Neuronal stem cell (in vitro differentiated cells): ENCODE measurements around the gene FAM168A.

ENCODE experiments used
- DNase-seq: peaks from one replicate; pipeline ENCODE4 v3.0.0-alpha.2; 2013; ENCODE audit warnings: low spot score
- H2AFZ ChIP-seq: one replicate; pipeline ENCODE4 v1.6.1; 2013; ENCODE audit warnings: mild to moderate bottlenecking, low read length, inconsistent platforms
- H2AK5ac ChIP-seq: 2 replicates; pipeline ENCODE4 v1.6.1; 2013; ENCODE audit warnings: low read depth, mild to moderate bottlenecking, inconsistent platforms, low read length, moderate library complexity, mixed read lengths
- H2BK120ac ChIP-seq: 2 replicates; pipeline ENCODE4 v1.6.1; 2013; ENCODE audit warnings: low read depth, mild to moderate bottlenecking, inconsistent platforms, low read length, moderate library complexity, mixed read lengths
- H2BK12ac ChIP-seq: one replicate; pipeline ENCODE4 v1.6.1; 2013; ENCODE audit warnings: low read length, inconsistent platforms
- H2BK15ac ChIP-seq: 2 replicates; pipeline ENCODE4 v1.6.1; 2013; ENCODE audit warnings: mild to moderate bottlenecking, low read length, inconsistent platforms, mixed read lengths
- H2BK5ac ChIP-seq: one replicate; pipeline ENCODE4 v1.6.1; 2013; ENCODE audit warnings: inconsistent platforms, mild to moderate bottlenecking, low read length, moderate library complexity
- H3K14ac ChIP-seq: one replicate; pipeline ENCODE4 v1.6.1; 2013; ENCODE audit warnings: low read length, inconsistent platforms
- H3K18ac ChIP-seq: 2 replicates; pipeline ENCODE4 v1.6.1; 2013; ENCODE audit warnings: low read length, inconsistent platforms
- H3K23ac ChIP-seq: 2 replicates; pipeline ENCODE4 v1.6.1; 2013; ENCODE audit warnings: low read depth, mild to moderate bottlenecking, mixed read lengths, low read length, inconsistent platforms; ENCODE audit not compliant: poor library complexity
- H3K27ac ChIP-seq: replicated peaks from 3 replicates; pipeline ENCODE4 v1.5.1; 2013; ENCODE audit warnings: low read length, inconsistent platforms
- H3K27me3 ChIP-seq, 3 experiments: 2 replicates each; pipeline ENCODE4 v1.6.1; 2013; ENCODE audit warnings: low read length in 3 of 3, mild to moderate bottlenecking in 2 of 3, inconsistent platforms in 1 of 3, low read depth in 1 of 3, mixed read lengths in 1 of 3, moderate library complexity in 1 of 3; ENCODE audit not compliant: control insufficient read depth in 3 of 3, insufficient read depth in 3 of 3
- H3K36me3 ChIP-seq, 2 donors: replicated peaks in 1 of 2; 2 replicates each; pipeline ENCODE4 v1.6.1; 2013; ENCODE audit warnings: low read length in 2 of 2; ENCODE audit not compliant: control insufficient read depth in 2 of 2, insufficient read depth in 2 of 2
- H3K4ac ChIP-seq: 2 replicates; pipeline ENCODE4 v1.6.1; 2013; ENCODE audit warnings: inconsistent platforms, mild to moderate bottlenecking, low read length, moderate library complexity
- H3K4me1 ChIP-seq, 2 donors: 1 replicate in 1 of 2; 2 replicates in 1 of 2; pipeline ENCODE4 v1.6.1; 2013; ENCODE audit warnings: low read length in 2 of 2, low read depth in 1 of 2; ENCODE audit not compliant: control insufficient read depth in 2 of 2, insufficient read depth in 1 of 2
- H3K4me2 ChIP-seq: one replicate; pipeline ENCODE4 v1.6.1; 2013; ENCODE audit warnings: mild to moderate bottlenecking, low read length, inconsistent platforms; ENCODE audit not compliant: insufficient read depth, poor library complexity, severe bottlenecking
- H3K4me3 ChIP-seq, 2 donors: 2 replicates each; pipeline ENCODE4 v1.5.1; 2013; ENCODE audit warnings: low read length in 2 of 2, mild to moderate bottlenecking in 2 of 2, inconsistent platforms in 1 of 2, moderate library complexity in 1 of 2
- H3K79me1 ChIP-seq: one replicate; pipeline ENCODE4 v1.6.1; 2013; ENCODE audit warnings: low read depth, mild to moderate bottlenecking, inconsistent platforms, low read length, moderate library complexity
- H3K9ac ChIP-seq: one replicate; pipeline ENCODE4 v1.6.1; 2013; ENCODE audit warnings: mild to moderate bottlenecking, low read depth, low read length, inconsistent platforms; ENCODE audit not compliant: poor library complexity
- H3K9me3 ChIP-seq, 2 donors: replicated peaks in 1 of 2; 2 replicates each; pipeline versions ENCODE3 to v1.6.1; 2013; ENCODE audit warnings: low read length in 2 of 2, mild to moderate bottlenecking in 2 of 2, inconsistent platforms in 1 of 2, low read depth in 1 of 2, mixed read lengths in 1 of 2, moderate library complexity in 1 of 2; ENCODE audit not compliant: control insufficient read depth in 2 of 2, insufficient read depth in 1 of 2
- H4K8ac ChIP-seq: one replicate; pipeline ENCODE4 v1.6.1; 2013; ENCODE audit warnings: low read depth, mild to moderate bottlenecking, inconsistent platforms, low read length, moderate library complexity
- H4K91ac ChIP-seq: one replicate; pipeline ENCODE4 v1.6.1; 2013; ENCODE audit warnings: low read length, low read depth, mild to moderate bottlenecking, inconsistent platforms; ENCODE audit not compliant: poor library complexity
- WGBS, 2 donors: extraction: QIAGEN DNeasy Blood & Tissue Kit; methylation state at CpG; one replicate each; pipeline ENCODE4 v1.1.7; 2013; ENCODE audit warnings: missing lambda C conversion rate in 2 of 2, mixed read lengths in 1 of 2; ENCODE audit not compliant: insufficient read length in 2 of 2, insufficient replicate concordance in 1 of 2; ENCODE audit errors: extremely low coverage in 2 of 2; 5-methylcytosine and 5-hydroxymethylcytosine counted together

Gene FAM168A

GRCh38 chr11:73586791-73587190 is 11.1 kb downstream of the FAM168A start:
- H3K23ac ChIP-seq, result no peak overlapping the region
- H3K9me3 ChIP-seq, result peaks cover 0 to 8% of the 10 kb centered on the region in 2 donors
- H3K14ac ChIP-seq, result no peak overlapping the region
- H2BK15ac ChIP-seq, result no peak overlapping the region
- H2BK12ac ChIP-seq, result no peak overlapping the region
- no peak overlapping the region for H3K4me2 ChIP-seq
- H3K18ac ChIP-seq, result no peak overlapping the region
- H4K91ac ChIP-seq, result no peak overlapping the region
- H3K27ac ChIP-seq, result no peak overlapping the region
- H3K9ac ChIP-seq, result no peak overlapping the region
- no peaks in the 10 kb centered on the region for H3K27me3 ChIP-seq
- H3K36me3 ChIP-seq, result peaks cover 0 to 15% of the 10 kb centered on the region in 2 donors
- H3K4me3 ChIP-seq, result no peak overlapping the region
- peaks cover 2% of the 10 kb centered on the region for H3K79me1 ChIP-seq
- no peak for DNase-seq
- H2AFZ ChIP-seq, result no peak overlapping the region
- no peak overlapping the region for H2BK120ac ChIP-seq
- no peaks in the 10 kb centered on the region for H3K4me1 ChIP-seq
- H4K8ac ChIP-seq, result no peak overlapping the region
- WGBS, 2 donors, result no CpG with 5 or more reads among the region's 1 CpG
- no peak overlapping the region for H2AK5ac ChIP-seq
- no peak overlapping the region for H3K4ac ChIP-seq
- no peak overlapping the region for H2BK5ac ChIP-seq

DNA sequence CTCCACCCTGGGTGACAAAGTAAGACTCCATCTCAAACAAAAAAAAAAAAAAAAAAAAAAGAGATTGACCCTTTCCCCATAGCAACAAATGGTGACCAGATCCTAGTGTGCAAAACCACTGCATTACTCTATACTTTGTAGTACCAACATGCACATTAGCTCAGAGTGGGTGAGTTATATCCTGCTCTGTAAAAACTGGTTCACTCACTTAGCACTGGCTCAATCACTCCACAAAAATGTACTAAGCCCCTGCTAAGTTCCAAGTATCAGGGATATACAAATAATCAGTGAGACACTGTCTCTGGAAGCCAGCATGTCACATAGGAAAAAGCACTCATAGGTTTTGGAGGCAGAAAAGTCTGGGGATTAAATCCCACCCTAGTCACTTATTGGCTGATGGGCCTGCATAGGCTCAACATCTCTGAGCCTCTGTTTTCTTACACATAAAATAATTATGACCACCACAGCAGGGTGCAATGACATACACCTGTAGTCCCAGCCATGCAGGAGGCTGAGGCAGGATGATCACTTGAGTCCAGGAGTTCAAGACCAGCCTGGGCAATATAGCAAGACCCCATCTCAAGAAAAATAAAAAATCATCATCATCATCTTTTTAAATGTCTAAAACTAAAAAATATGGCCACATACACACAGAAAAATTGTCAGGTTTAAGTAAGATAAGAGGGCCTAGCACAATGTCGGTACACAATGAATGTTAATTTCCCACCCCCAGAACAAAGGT is 11.9 kb downstream of the FAM168A start:
- no peak overlapping the region for H2AFZ ChIP-seq
- H3K14ac ChIP-seq, result no peak overlapping the region
- H4K91ac ChIP-seq, result no peak overlapping the region
- no peak overlapping the region for H3K23ac ChIP-seq
- no peak overlapping the region for H2AK5ac ChIP-seq
- peaks cover 0 to 15% of the 10 kb centered on the region in 2 donors for H3K36me3 ChIP-seq
- no peaks in the 10 kb centered on the region for H3K4me1 ChIP-seq
- no peak overlapping the region for H3K18ac ChIP-seq
- H3K9me3 ChIP-seq, result peaks cover 0 to 8% of the 10 kb centered on the region in 2 donors
- H2BK12ac ChIP-seq, result no peak overlapping the region
- no peak overlapping the region for H2BK120ac ChIP-seq
- no peak overlapping the region for H4K8ac ChIP-seq
- no peak overlapping the region for H2BK15ac ChIP-seq
- peaks cover 2% of the 10 kb centered on the region for H3K79me1 ChIP-seq
- WGBS, 2 donors, result no CpG with 5 or more reads among the region's 1 CpG
- no peak overlapping the region for H3K4me3 ChIP-seq
- H3K4me2 ChIP-seq, result no peak overlapping the region
- H3K27ac ChIP-seq, result no peak overlapping the region
- no peak for DNase-seq
- H3K4ac ChIP-seq, result no peak overlapping the region
- no peaks in the 10 kb centered on the region for H3K27me3 ChIP-seq
- H2BK5ac ChIP-seq, result no peak overlapping the region
- H3K9ac ChIP-seq, result no peak overlapping the region

- no peak overlapping the region for H3K18ac ChIP-seq
- H4K8ac ChIP-seq, result no peak overlapping the region
- no peak overlapping the region for H4K91ac ChIP-seq
- H2AK5ac ChIP-seq, result no peak overlapping the region
- H3K36me3 ChIP-seq, result peaks cover 0 to 8% of the 10 kb centered on the region in 2 donors
- DNase-seq, result no peak
- H2BK12ac ChIP-seq, result no peak overlapping the region
- no peak overlapping the region for H2BK5ac ChIP-seq
- no CpG with 5 or more reads among the region's 3 CpGs for WGBS, 2 donors
- H3K27me3 ChIP-seq, result no peaks in the 10 kb centered on the region
- no peak overlapping the region for H3K4ac ChIP-seq
- no peak overlapping the region for H3K4me3 ChIP-seq
- H3K9me3 ChIP-seq, result peaks cover 0 to 8% of the 10 kb centered on the region in 2 donors
- H3K4me1 ChIP-seq, result no peaks in the 10 kb centered on the region
- H3K79me1 ChIP-seq, result peaks cover 1% of the 10 kb centered on the region
- H2AFZ ChIP-seq, result no peak overlapping the region
- H2BK15ac ChIP-seq, result no peak overlapping the region
- no peak overlapping the region for H3K4me2 ChIP-seq
- no peak overlapping the region for H3K9ac ChIP-seq
- H3K27ac ChIP-seq, result no peak overlapping the region
- H3K14ac ChIP-seq, result no peak overlapping the region
- no peak overlapping the region for H2BK120ac ChIP-seq
- no peak overlapping the region for H3K23ac ChIP-seq
Measured at GRCh38 chr11:73584831-73585230, 13.1 kb downstream of the FAM168A start.

- no peak overlapping the region for H3K4me3 ChIP-seq
- no peak overlapping the region for H3K18ac ChIP-seq
- H3K36me3 ChIP-seq, result peaks cover 0 to 12% of the 10 kb centered on the region in 2 donors
- H3K79me1 ChIP-seq, result peaks cover 1% of the 10 kb centered on the region
- no peaks in the 10 kb centered on the region for H3K27me3 ChIP-seq
- H3K9ac ChIP-seq, result no peak overlapping the region
- H2BK5ac ChIP-seq, result no peak overlapping the region
- no peak overlapping the region for H4K8ac ChIP-seq
- H4K91ac ChIP-seq, result no peak overlapping the region
- H3K4me1 ChIP-seq, result peaks cover 1 to 2% of the 10 kb centered on the region in 2 donors
- peaks cover 0 to 6% of the 10 kb centered on the region in 2 donors for H3K9me3 ChIP-seq
- no peak overlapping the region for H3K23ac ChIP-seq
- H2BK12ac ChIP-seq, result no peak overlapping the region
- H2BK120ac ChIP-seq, result no peak overlapping the region
- no peak overlapping the region for H3K14ac ChIP-seq
- WGBS, 2 donors, result no CpG with 5 or more reads among the region's 3 CpGs
- no peak overlapping the region for H3K27ac ChIP-seq
- no peak overlapping the region for H3K4me2 ChIP-seq
- no peak overlapping the region for H2AFZ ChIP-seq
- H3K4ac ChIP-seq, result no peak overlapping the region
- no peak overlapping the region for H2AK5ac ChIP-seq
- H2BK15ac ChIP-seq, result no peak overlapping the region
- no peak for DNase-seq
Measured at GRCh38 chr11:73582653-73583052, 15.3 kb downstream of the FAM168A start.
